RWPE2 (cell line): ENCODE measurements around the gene SRRM2.
A peak's percentile ranks its signal among the peaks of the same experiment; 100 is the strongest.

ENCODE experiments used
- ATAC-seq: fragments of 200-7000 bp; cut with Tn5 transposase; 3 replicates; pipeline ENCODE4 v1.9.1; 2021; ENCODE audit warnings: low read depth
- DNase-seq: peaks from one replicate; pipeline ENCODE4 v3.0.0-alpha.2; 2020; ENCODE audit warnings: low spot score
- H3K27ac ChIP-seq: fragments of 450-650 bp; 2 replicates; pipeline ENCODE4 v1.5.1; 2017; ENCODE audit warnings: mild to moderate bottlenecking; ENCODE audit not compliant: poor library complexity, severe bottlenecking
- H3K27me3 ChIP-seq: fragments of 250-450 bp; sonication (Bioruptor Pico); 2 replicates; pipeline ENCODE4 v1.5.1; 2021; ENCODE audit warnings: mild to moderate bottlenecking, moderate library complexity; ENCODE audit not compliant: insufficient read depth, poor library complexity, severe bottlenecking
- H3K36me3 ChIP-seq: fragments of 250-450 bp; sonication (Bioruptor Pico); 2 replicates; pipeline ENCODE4 v1.5.1; 2020; ENCODE audit warnings: low read depth, mild to moderate bottlenecking, moderate library complexity
- H3K4me1 ChIP-seq: fragments of 250-450 bp; sonication (Bioruptor Pico); 2 replicates; pipeline ENCODE4 v1.5.1; 2021; ENCODE audit warnings: mild to moderate bottlenecking, moderate library complexity; ENCODE audit not compliant: insufficient read depth, poor library complexity, severe bottlenecking
- H3K4me3 ChIP-seq: fragments of 250-450 bp; sonication (Bioruptor Pico); 2 replicates; pipeline ENCODE4 v1.5.1; 2021; ENCODE audit warnings: mild to moderate bottlenecking, moderate library complexity; ENCODE audit not compliant: severe bottlenecking
- H3K9me3 ChIP-seq: fragments of 250-450 bp; sonication (Bioruptor Pico); 2 replicates; pipeline ENCODE4 v1.5.1; 2021; ENCODE audit warnings: mild to moderate bottlenecking, moderate library complexity; ENCODE audit not compliant: severe bottlenecking
- CTCF ChIP-seq: fragments of 450-650 bp; IDR thresholded peaks from one replicate; pipeline ENCODE4 v1.5.1; 2017; ENCODE audit warnings: mild to moderate bottlenecking, moderate library complexity; ENCODE audit not compliant: poor library complexity, severe bottlenecking

SRRM2 gene

DNA sequence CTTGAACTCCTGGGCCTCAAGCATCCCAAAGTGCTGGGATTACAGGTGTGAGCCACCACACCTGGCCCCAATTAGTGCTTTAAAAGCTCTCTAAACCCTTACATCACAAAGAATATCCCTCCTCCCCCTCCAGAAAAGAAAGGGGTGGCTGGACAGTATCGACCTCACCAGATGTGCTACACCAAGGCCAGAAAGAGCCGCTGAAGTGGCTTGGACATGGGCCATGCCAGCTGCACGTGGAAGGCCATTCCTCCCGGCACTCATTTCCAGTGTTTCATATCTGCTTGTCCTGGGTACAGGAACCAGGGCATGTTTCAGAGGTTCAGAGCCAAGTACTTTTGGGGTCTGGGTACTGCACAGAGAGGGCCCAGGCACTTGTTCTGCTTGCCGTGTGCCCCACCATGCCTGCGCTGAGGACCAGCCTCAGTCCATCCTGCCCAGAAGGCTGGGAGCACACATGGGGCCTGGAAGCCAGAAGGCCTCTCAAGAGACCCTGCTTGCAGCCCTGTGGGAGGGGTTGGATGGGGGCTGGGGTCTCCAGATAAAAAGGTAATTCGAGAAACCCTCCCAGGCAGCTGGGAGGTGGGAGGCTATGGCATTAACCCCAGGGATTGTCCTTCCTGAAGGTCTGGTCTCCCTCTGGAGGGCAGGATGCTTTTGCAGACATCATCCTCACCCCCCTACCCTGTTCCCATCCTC lies 3.5 kb upstream of the SRRM2 start:
- H3K27ac ChIP-seq, result no peak overlapping the region
- DNase-seq (no peak), ATAC-seq (no peak)
- H3K4me3 ChIP-seq, result no peak overlapping the region
- H3K4me1 ChIP-seq, result peaks cover 8% of the 10 kb centered on the region
- peaks cover 7% of the 10 kb centered on the region for H3K36me3 ChIP-seq
- H3K27me3 ChIP-seq, result no peaks in the 10 kb centered on the region
- TF ChIP-seq CTCF, result no peak
- no peaks in the 10 kb centered on the region for H3K9me3 ChIP-seq

DNA sequence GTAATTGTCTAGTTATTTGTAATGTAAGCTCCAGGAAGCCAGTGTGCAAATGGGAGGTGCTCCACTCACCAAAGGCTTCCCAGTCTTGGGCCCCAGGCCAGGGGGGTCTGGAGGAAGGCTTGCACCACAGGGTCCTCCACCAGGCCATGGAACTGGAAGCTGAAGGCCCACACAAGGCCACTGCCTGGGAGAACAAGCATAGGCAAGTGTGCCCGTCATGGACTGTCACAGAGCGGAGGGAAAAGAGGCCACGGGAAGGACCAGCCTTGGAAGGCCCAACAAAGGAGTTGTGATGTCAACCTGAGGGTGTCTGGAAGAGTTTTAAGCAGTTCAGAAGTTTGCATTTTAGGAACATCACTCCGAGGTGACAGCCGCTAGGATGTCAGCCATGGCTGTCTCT lies 3.0 kb upstream of the SRRM2 start:
- no peak for DNase-seq
- H3K4me3 ChIP-seq, result no peak overlapping the region
- no peaks in the 10 kb centered on the region for H3K27me3 ChIP-seq
- TF ChIP-seq CTCF, result no peak
- ATAC-seq, result no peak
- H3K27ac ChIP-seq, result no peak overlapping the region
- H3K4me1 ChIP-seq, result peaks cover 10% of the 10 kb centered on the region
- peaks cover 13% of the 10 kb centered on the region for H3K36me3 ChIP-seq
- H3K9me3 ChIP-seq, result no peaks in the 10 kb centered on the region

GRCh38 chr16:2749936-2750335 lies 2.5 kb upstream of the SRRM2 start:
- no peak overlapping the region for H3K4me3 ChIP-seq
- TF ChIP-seq CTCF, result no peak
- no peak overlapping the region for H3K27ac ChIP-seq
- no peak for DNase-seq
- no peaks in the 10 kb centered on the region for H3K27me3 ChIP-seq
- no peaks in the 10 kb centered on the region for H3K9me3 ChIP-seq
- no peak for ATAC-seq
- peaks cover 18% of the 10 kb centered on the region for H3K36me3 ChIP-seq
- H3K4me1 ChIP-seq, result peaks cover 15% of the 10 kb centered on the region

DNA sequence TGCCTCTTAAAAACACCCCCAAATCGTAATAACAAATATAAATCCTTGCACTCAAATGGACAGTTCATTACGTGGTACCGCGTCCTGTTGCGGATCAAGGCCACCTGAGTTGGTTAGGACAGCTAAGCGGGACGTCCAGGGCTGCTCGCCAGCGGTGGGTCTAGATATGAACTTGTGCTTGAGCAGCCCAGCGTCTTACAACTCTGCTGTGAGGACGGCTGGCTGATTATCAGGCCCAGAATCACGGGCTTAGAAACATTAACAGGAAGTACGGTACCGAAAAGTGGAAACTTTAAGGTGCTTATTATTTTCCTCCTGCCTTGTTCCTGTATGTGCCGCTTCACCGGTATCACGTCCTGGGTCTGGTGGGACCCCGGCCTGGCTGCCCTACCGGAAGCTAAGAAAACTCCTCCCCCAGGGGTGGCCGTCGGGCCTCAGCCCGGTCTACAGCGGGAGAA lies 832 bp upstream of the SRRM2 start:
- Histone ChIP-seq H3K36me3 (peaks cover 34% of the 10 kb centered on the region), H3K9me3 (no peaks in the 10 kb centered on the region), H3K27me3 (no peaks in the 10 kb centered on the region), H3K4me1 (peaks cover 18% of the 10 kb centered on the region), H3K27ac (peak overlapping the region; percentile 86), H3K4me3 (peak overlapping the region; percentile 97)
- DNase-seq, result no peak
- no peak for TF ChIP-seq CTCF
- ATAC-seq, result no peak

DNA sequence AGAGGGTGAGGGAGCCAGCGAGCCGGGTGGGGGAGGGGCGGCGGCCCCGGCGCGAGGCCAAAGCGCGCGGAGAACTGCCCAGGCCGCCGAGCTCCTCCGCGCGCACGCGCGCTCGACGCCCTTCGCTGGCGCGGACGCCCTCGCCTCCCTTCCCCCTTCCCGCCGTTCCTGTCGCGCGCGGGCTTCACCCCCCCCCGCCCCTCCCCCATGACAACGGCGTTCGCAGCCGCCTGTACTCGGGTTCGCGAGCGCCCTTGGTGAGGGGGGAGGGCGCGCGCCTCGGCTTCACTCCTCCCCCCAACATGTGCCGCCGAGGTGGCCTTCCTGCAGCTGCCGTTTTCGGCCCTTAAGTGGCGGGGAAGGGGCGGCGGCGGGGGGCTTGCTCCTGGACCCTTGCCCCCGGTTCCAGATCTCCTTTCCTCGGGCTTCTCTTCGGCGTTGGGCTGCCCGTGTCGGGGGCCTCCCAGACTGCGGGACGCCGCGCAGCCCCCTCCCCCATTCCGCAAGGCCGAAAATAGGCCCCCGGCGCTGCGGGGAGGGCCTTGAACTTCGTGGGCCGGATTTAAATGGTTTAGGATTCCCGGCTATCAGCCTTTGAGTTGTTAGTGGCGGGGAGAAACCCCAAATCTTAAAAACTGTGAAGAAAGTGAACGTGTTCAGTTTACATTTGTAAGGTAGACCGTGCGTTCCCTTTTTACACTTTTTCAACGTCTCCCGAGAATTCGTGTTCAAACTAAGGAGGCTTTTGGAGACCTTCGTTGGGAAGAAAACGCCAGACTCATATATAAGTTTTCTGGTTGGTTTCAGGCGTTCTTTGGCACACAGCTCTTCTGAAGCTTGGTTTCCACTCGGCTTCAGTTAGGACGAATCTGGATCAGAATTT lies 653 bp downstream of the SRRM2 start:
- no peak for DNase-seq
- peaks cover 18% of the 10 kb centered on the region for H3K4me1 ChIP-seq
- peak overlapping the region; percentile 97 for H3K4me3 ChIP-seq
- no peak for TF ChIP-seq CTCF
- H3K27me3 ChIP-seq, result no peaks in the 10 kb centered on the region
- peak overlapping the region; percentile 86 for H3K27ac ChIP-seq
- no peaks in the 10 kb centered on the region for H3K9me3 ChIP-seq
- peaks cover 49% of the 10 kb centered on the region for H3K36me3 ChIP-seq
- peak; percentile 57 for ATAC-seq
